Uterus (tissue), 4 donors: ENCODE data around the gene ADCY3. TPM values are rescaled to one million over a fixed set of nuclear protein-coding genes. Genes with fewer than 3 reads are reported as not detected.

Experiments used
- DNase-seq, 2 donors: peaks; one replicate each; pipeline ENCODE4 v3.0.0-alpha.2; 2019 to 2020
- H3K27ac ChIP-seq, 2 donors: fragments of 200-600 bp; sonication (generic); 1 replicate in 1 of 2; 2 replicates in 1 of 2; pipeline ENCODE4 v1.5.1; 2016 to 2018
- H3K27me3 ChIP-seq, 2 donors: fragments of 200-600 bp; sonication (generic); one replicate each; pipeline ENCODE4 v1.5.1; 2018 to 2019; ENCODE audit warnings: control low read depth in 1 of 2
- H3K36me3 ChIP-seq, 2 donors: fragments of 200-600 bp; sonication (generic); one replicate each; pipeline ENCODE4 v1.5.1; 2019; ENCODE audit warnings: control low read depth in 1 of 2
- H3K4me1 ChIP-seq, 2 donors: fragments of 200-600 bp; sonication (generic); one replicate each; pipeline ENCODE4 v1.5.1; 2018 to 2019; ENCODE audit warnings: control low read depth in 1 of 2
- H3K4me3 ChIP-seq, 2 donors: fragments of 200-600 bp; sonication (generic); 1 replicate in 1 of 2; 2 replicates in 1 of 2; pipeline ENCODE4 v1.5.1; 2018 to 2019; ENCODE audit warnings: mild to moderate bottlenecking in 1 of 2
- H3K9me3 ChIP-seq, 2 donors: fragments of 200-600 bp; sonication (generic); one replicate each; pipeline ENCODE4 v1.5.1; 2019; ENCODE audit warnings: control low read depth in 1 of 2
- CTCF ChIP-seq, 4 experiments: fragments of 200-600 bp in 2 of 4; fragments of 450-650 bp in 2 of 4; sonication (generic) in 2 of 4; IDR thresholded peaks; one replicate each; pipeline ENCODE4 v1.5.1; 2016 to 2019; ENCODE audit warnings: antibody characterized with exemption in 4 of 4, mild to moderate bottlenecking in 2 of 4, moderate library complexity in 1 of 4
- POLR2A ChIP-seq, 2 donors: fragments of 450-650 bp; IDR thresholded peaks; one replicate each; pipeline ENCODE4 v1.6.1; 2016; ENCODE audit warnings: antibody characterized with exemption in 2 of 2, mild to moderate bottlenecking in 1 of 2, moderate library complexity in 1 of 2
- intact Hi-C: fragments of 100-400 bp; cut with DNase I; formaldehyde crosslinking; loops from one replicate; pipeline ENCODE4 v1.15.1; 2023; ENCODE audit warnings: low total_unique reads
- total RNA-seq, 4 donors: library from RNA; depleted of rRNA in 3 of 4; stranded (reverse); fragments of >200 nt in 3 of 4; gene quantifications; one replicate each; pipeline versions ENCODE4 v1.1.0 to v1.2.4, GENCODE V29; 2014 to 2023
- donor health status: DM: yes; HTN: yes; CAD: no.

Gene ADCY3
- total RNA-seq, 4 donors from 2014 or later, result 37.9 to 104 (median 51.7) TPM

GRCh38 chr2:24872344-24873115 is 47.5 kb downstream of the ADCY3 start:
- H3K27ac ChIP-seq, result peak overlapping the region; percentile 46 to 49
- no peaks in the 10 kb centered on the region for H3K4me1 ChIP-seq
- intact Hi-C loops, result no loop called here

GRCh38 chr2:24871852-24872333 is 48.1 kb downstream of the ADCY3 start:
- intact Hi-C loops, result no loop called here
- H3K27ac ChIP-seq, result peak overlapping the region; percentile 46 to 49

More at GRCh38 chr2:24872344-24873115, 47.5 kb downstream of the ADCY3 start:
- no peaks in the 10 kb centered on the region for H3K9me3 ChIP-seq
- no peaks in the 10 kb centered on the region for H3K27me3 ChIP-seq
- TF ChIP-seq POLR2A (IDR thresholded peaks at IDR 0.05) (no peak), CTCF (IDR thresholded peaks at IDR 0.05) (no peak)
- DNase-seq, result no peak
- no peaks in the 10 kb centered on the region for H3K36me3 ChIP-seq
- H3K4me3 ChIP-seq, result no peak overlapping the region

GRCh38 chr2:24870891-24871705 is 48.9 kb downstream of the ADCY3 start:
- no peaks in the 10 kb centered on the region for H3K27me3 ChIP-seq
- H3K4me1 ChIP-seq, result no peaks in the 10 kb centered on the region
- H3K9me3 ChIP-seq, result no peaks in the 10 kb centered on the region
- H3K4me3 ChIP-seq, result no peak overlapping the region
- TF ChIP-seq CTCF (IDR thresholded peaks at IDR 0.05), result no peak
- TF ChIP-seq POLR2A (IDR thresholded peaks at IDR 0.05), result no peak
- intact Hi-C loops, result no loop called here
- H3K27ac ChIP-seq, result peak overlapping the region; percentile 15 to 48
- no peak for DNase-seq
- H3K36me3 ChIP-seq, result no peaks in the 10 kb centered on the region

More at GRCh38 chr2:24871852-24872333, 48.1 kb downstream of the ADCY3 start:
- no peak for DNase-seq
- H3K36me3 ChIP-seq, result no peaks in the 10 kb centered on the region
- no peak overlapping the region for H3K4me3 ChIP-seq
- H3K9me3 ChIP-seq, result no peaks in the 10 kb centered on the region
- TF ChIP-seq POLR2A (IDR thresholded peaks at IDR 0.05) (no peak), CTCF (IDR thresholded peaks at IDR 0.05) (no peak)
- no peaks in the 10 kb centered on the region for H3K27me3 ChIP-seq
- no peaks in the 10 kb centered on the region for H3K4me1 ChIP-seq

GRCh38 chr2:24870440-24870839 is 49.6 kb downstream of the ADCY3 start:
- intact Hi-C loops, result no loop called here
- no peak overlapping the region for H3K4me3 ChIP-seq
- H3K27me3 ChIP-seq, result no peaks in the 10 kb centered on the region
- H3K27ac ChIP-seq, result peak overlapping the region in 1 of 2 donors; percentile 48
- H3K4me1 ChIP-seq, result no peaks in the 10 kb centered on the region
- no peaks in the 10 kb centered on the region for H3K9me3 ChIP-seq
- TF ChIP-seq CTCF (IDR thresholded peaks at IDR 0.05), result no peak
- TF ChIP-seq POLR2A (IDR thresholded peaks at IDR 0.05), result no peak
- no peak for DNase-seq
- no peaks in the 10 kb centered on the region for H3K36me3 ChIP-seq

GRCh38 chr2:24866946-24867345 is 53.1 kb downstream of the ADCY3 start:
- Histone ChIP-seq H3K27ac (peak overlapping the region in 1 of 2 donors; percentile 47), H3K9me3 (no peaks in the 10 kb centered on the region), H3K4me3 (no peak overlapping the region), H3K27me3 (no peaks in the 10 kb centered on the region), H3K4me1 (peaks cover 0 to 1% of the 10 kb centered on the region in 2 donors), H3K36me3 (no peaks in the 10 kb centered on the region)
- no peak for DNase-seq
- intact Hi-C loops, result no loop called here
- TF ChIP-seq CTCF (IDR thresholded peaks at IDR 0.05) (no peak), POLR2A (IDR thresholded peaks at IDR 0.05) (no peak)
